OCI-LY7 (cell line): ENCODE data around the gene ZFAND5. TPM values are rescaled to one million over a fixed set of nuclear protein-coding genes. Genes with fewer than 3 reads are reported as not detected.

Experiments used
- BruUV-seq: library from RNA; stranded (reverse); fragments of 400-500 nt; replicated peaks from 2 replicates; lab custom pipeline; 2021; lab: Mats Ljungman, UMichigan
- CTCF ChIA-PET: fragments of 300-600 bp; sonication (Branson Sonifier 250); formaldehyde crosslinking; loops from one replicate; lab custom pipeline; 2022; ENCODE audit warnings: antibody characterized with exemption; ENCODE audit not compliant: unreplicated experiment; lab: Charles Lee
- POLR2A ChIA-PET: fragments of 300-600 bp; sonication (Branson Sonifier 250); formaldehyde crosslinking; loops from one replicate; lab custom pipeline; 2022; ENCODE audit warnings: antibody characterized with exemption; lab: Charles Lee
- DNase-seq: peaks from one replicate; pipeline ENCODE4 v3.0.0-alpha.2; 2015; ENCODE audit warnings: low spot score
- H2AFZ ChIP-seq: fragments of 200-600 bp; sonication (generic), shearing (Covaris generic); 2 replicates; pipeline ENCODE4 v1.6.1; 2014; ENCODE audit warnings: mild to moderate bottlenecking, antibody characterized with exemption, low read length, moderate library complexity
- H3K27ac ChIP-seq: fragments of 200-600 bp; sonication (generic); 2 replicates; pipeline ENCODE4 v1.5.1; 2014; ENCODE audit warnings: mixed run types, low read depth, mild to moderate bottlenecking, moderate library complexity, low read length, inconsistent platforms; ENCODE audit not compliant: poor library complexity, severe bottlenecking
- H3K36me3 ChIP-seq: fragments of 200-600 bp; sonication (generic); 2 replicates; pipeline ENCODE4 v1.6.1; 2014; ENCODE audit warnings: mild to moderate bottlenecking, antibody characterized with exemption, low read length, moderate library complexity, mixed read lengths; ENCODE audit not compliant: insufficient read depth
- H3K4me1 ChIP-seq: fragments of 200-600 bp; sonication (generic); 2 replicates; pipeline ENCODE4 v1.5.1; 2014; ENCODE audit warnings: mild to moderate bottlenecking, low read length; ENCODE audit not compliant: insufficient read depth, poor library complexity, severe bottlenecking
- H3K4me2 ChIP-seq: fragments of 200-600 bp; sonication (generic); 2 replicates; pipeline ENCODE4 v1.6.1; 2014; ENCODE audit warnings: mild to moderate bottlenecking, low read length
- H3K4me3 ChIP-seq: fragments of 200-600 bp; sonication (generic); 2 replicates; pipeline ENCODE4 v1.5.1; 2014; ENCODE audit warnings: mild to moderate bottlenecking, low read depth, low read length; ENCODE audit not compliant: poor library complexity, severe bottlenecking
- H3K79me2 ChIP-seq: fragments of 200-600 bp; sonication (generic); 2 replicates; pipeline ENCODE4 v1.6.1; 2016; ENCODE audit warnings: low read depth, mild to moderate bottlenecking, low read length, moderate library complexity, mixed read lengths; ENCODE audit not compliant: insufficient read depth
- H3K9me2 ChIP-seq: fragments of 200-600 bp; sonication (generic); 2 replicates; pipeline ENCODE4 v1.6.1; 2016; ENCODE audit warnings: mild to moderate bottlenecking, low read length, mixed read lengths; ENCODE audit not compliant: insufficient read depth
- H3K9me3 ChIP-seq: fragments of 200-600 bp; sonication (generic); 2 replicates; pipeline ENCODE4 v1.6.1; 2014; ENCODE audit warnings: mild to moderate bottlenecking, mixed run types, low read length, mixed read lengths
- H4K20me1 ChIP-seq: fragments of 200-600 bp; sonication (generic); 2 replicates; pipeline ENCODE4 v1.6.1; 2014; ENCODE audit warnings: mild to moderate bottlenecking, antibody characterized with exemption, low read length, moderate library complexity, mixed read lengths; ENCODE audit not compliant: insufficient read depth
- EZH2phosphoT487 ChIP-seq: fragments of 200-600 bp; sonication (generic); IDR thresholded peaks from 2 replicates; pipeline ENCODE4 v1.6.1; 2018; ENCODE audit warnings: low read depth, borderline replicate concordance, mild to moderate bottlenecking, mixed run types, antibody characterized with exemption, low read length, moderate library complexity, mixed read lengths
- intact Hi-C: fragments of 100-400 bp; cut with micrococcal nuclease; formaldehyde crosslinking; loops from one replicate; pipeline ENCODE4 v1.10.0; 2022; ENCODE audit not compliant: unreplicated experiment
- total RNA-seq, 2 experiments: library from RNA; depleted of rRNA in 1 of 2; stranded (reverse); fragments of >200 nt in 1 of 2; shearing (Covaris generic) in 1 of 2; gene quantifications; 2 replicates each; pipeline ENCODE4 v1.2.3, GENCODE V29; 2014 to 2022
- TF ChIP-seq, protein P1 (sequence below): fragments of 200-600 bp; sonication (generic); conservative IDR thresholded peaks from 2 replicates; pipeline ENCODE4 v1.5.1; 2014; ENCODE audit warnings: mild to moderate bottlenecking, antibody characterized with exemption, low read length, moderate library complexity, mixed read lengths

The ZFAND5 gene
- total RNA-seq, 2 experiments from 2014 or later: 54.3 to 60.5 TPM

DNA sequence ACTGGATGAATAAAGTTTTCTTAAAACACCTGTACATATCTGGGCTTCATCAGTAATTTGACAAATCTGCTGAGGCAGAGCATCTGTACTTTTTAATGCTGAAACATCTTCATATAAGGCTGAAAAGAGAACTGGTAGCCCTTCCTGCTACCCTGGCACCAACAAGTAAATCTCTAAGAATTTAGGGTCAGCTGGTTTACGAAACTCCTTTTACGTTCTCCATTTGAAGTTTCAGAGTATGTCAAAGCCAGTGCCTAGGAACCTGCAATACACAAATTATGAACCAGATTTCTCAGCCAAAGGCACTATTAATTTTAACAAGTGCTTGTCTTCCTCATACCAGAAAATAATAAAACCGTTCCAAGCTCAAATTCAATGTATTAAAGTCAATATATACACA lies 3.8 kb downstream of the ZFAND5 start:
- TF ChIP-seq EZH2phosphoT487: no peak
- TF ChIP-seq, protein P1, sequence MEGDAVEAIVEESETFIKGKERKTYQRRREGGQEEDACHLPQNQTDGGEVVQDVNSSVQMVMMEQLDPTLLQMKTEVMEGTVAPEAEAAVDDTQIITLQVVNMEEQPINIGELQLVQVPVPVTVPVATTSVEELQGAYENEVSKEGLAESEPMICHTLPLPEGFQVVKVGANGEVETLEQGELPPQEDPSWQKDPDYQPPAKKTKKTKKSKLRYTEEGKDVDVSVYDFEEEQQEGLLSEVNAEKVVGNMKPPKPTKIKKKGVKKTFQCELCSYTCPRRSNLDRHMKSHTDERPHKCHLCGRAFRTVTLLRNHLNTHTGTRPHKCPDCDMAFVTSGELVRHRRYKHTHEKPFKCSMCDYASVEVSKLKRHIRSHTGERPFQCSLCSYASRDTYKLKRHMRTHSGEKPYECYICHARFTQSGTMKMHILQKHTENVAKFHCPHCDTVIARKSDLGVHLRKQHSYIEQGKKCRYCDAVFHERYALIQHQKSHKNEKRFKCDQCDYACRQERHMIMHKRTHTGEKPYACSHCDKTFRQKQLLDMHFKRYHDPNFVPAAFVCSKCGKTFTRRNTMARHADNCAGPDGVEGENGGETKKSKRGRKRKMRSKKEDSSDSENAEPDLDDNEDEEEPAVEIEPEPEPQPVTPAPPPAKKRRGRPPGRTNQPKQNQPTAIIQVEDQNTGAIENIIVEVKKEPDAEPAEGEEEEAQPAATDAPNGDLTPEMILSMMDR: no peak
- Histone ChIP-seq H3K9me2 (no peaks in the 10 kb centered on the region), H4K20me1 (peaks cover 65% of the 10 kb centered on the region), H3K4me1 (peaks cover 25% of the 10 kb centered on the region), H3K9me3 (no peaks in the 10 kb centered on the region), H3K27ac (no peak overlapping the region), H3K36me3 (peaks cover 73% of the 10 kb centered on the region), H3K4me2 (no peak overlapping the region), H3K79me2 (peaks cover 81% of the 10 kb centered on the region), H3K4me3 (no peak overlapping the region), H2AFZ (no peak overlapping the region)
- CTCF ChIA-PET: no interaction called here
- BruUV-seq: no TSS peak
- POLR2A ChIA-PET: interaction anchor here (1.4 kb wide), 1 partner anchor 11 kb away, joined by 3 read pairs; no protein-coding TSS in a partner anchor
- intact Hi-C loops: loop anchor here (10.0 kb wide), 1 partner anchor 456 kb away; no protein-coding TSS in a partner anchor
- no peak for DNase-seq

DNA sequence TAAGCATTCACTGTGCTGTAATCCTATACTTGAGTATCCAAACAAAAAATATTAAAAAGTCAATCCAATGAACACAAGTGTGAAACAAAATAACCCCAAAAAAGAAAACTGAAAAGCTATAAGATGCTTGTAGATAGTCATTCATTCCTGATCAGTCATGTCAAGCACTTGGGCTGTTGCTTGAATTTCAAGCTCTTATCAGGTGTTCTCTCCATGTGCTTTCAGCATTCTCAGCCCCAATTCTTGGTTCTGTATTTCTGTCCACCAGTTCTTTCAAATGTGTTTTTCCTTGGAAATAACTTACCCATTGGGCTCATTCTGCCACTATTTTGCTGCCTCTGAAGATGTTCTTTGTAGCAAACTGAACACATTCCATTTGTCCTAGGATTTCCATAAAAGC lies 4.7 kb downstream of the ZFAND5 start:
- H3K9me3 ChIP-seq: no peaks in the 10 kb centered on the region
- DNase-seq: no peak
- peaks cover 67% of the 10 kb centered on the region for H4K20me1 ChIP-seq
- no peaks in the 10 kb centered on the region for H3K9me2 ChIP-seq
- H3K4me1 ChIP-seq: peaks cover 17% of the 10 kb centered on the region
- no peak overlapping the region for H3K4me3 ChIP-seq
- no peak overlapping the region for H2AFZ ChIP-seq
- no peak overlapping the region for H3K27ac ChIP-seq
- POLR2A ChIA-PET: interaction anchor here (0.6 to 1.5 kb wide), 2 partner anchors 11 to 79 kb away, joined by 3 to 5 read pairs; no protein-coding TSS in a partner anchor
- BruUV-seq: no TSS peak
- intact Hi-C loops: loop anchor here (10.0 kb wide), 1 partner anchor 456 kb away; no protein-coding TSS in a partner anchor
- H3K4me2 ChIP-seq: no peak overlapping the region
- H3K79me2 ChIP-seq: peaks cover 81% of the 10 kb centered on the region
- no peak for TF ChIP-seq EZH2phosphoT487
- TF ChIP-seq, protein P1: no peak
- CTCF ChIA-PET: no interaction called here
- peaks cover 82% of the 10 kb centered on the region for H3K36me3 ChIP-seq

DNA sequence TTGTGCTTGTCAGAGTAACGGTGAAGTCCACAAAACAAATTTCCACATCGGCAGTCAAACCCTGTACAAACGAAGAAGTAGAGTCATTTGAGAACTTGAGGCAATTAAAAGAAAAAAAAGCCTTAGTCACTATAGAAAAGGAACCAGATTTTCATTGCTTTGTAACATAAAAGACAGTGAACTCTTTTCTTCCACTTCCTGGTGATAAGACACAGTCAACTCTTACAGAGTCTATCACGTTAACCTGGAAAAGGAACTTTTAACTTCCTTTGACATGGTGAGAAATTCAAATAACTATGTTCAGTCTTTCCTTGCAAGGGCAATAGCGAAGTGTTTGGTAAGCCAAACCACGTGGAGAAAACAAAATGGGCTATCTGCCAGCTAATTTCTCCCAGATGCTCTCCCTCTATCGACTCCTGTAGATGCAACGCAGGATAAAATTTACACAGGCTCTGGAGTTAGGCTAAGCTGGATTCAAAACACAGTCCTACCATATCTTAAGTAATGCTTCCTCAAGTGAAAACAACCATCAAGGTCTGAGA lies 8.9 kb downstream of the ZFAND5 start:
- DNase-seq: no peak
- intact Hi-C loops: loop anchor here (5.0 kb wide), 1 partner anchor 559 kb away; no protein-coding TSS in a partner anchor
- no peak overlapping the region for H3K4me2 ChIP-seq
- POLR2A ChIA-PET: interaction anchor here (1.4 kb wide), 1 partner anchor 10 kb away, joined by 4 read pairs; no protein-coding TSS in a partner anchor
- H2AFZ ChIP-seq: no peak overlapping the region
- no peaks in the 10 kb centered on the region for H3K9me3 ChIP-seq
- H3K79me2 ChIP-seq: peaks cover 44% of the 10 kb centered on the region
- CTCF ChIA-PET: no interaction called here
- H4K20me1 ChIP-seq: peaks cover 50% of the 10 kb centered on the region
- peaks cover 93% of the 10 kb centered on the region for H3K36me3 ChIP-seq
- H3K27ac ChIP-seq: no peak overlapping the region
- BruUV-seq: no TSS peak
- TF ChIP-seq, protein P1: no peak
- TF ChIP-seq EZH2phosphoT487: no peak
- no peak overlapping the region for H3K4me3 ChIP-seq
- H3K9me2 ChIP-seq: no peaks in the 10 kb centered on the region
- no peaks in the 10 kb centered on the region for H3K4me1 ChIP-seq
